K562 (cell line): ENCODE measurements around the gene UBR1.

Experiments used
- BHLHE40 ChIP-seq: IDR thresholded peaks from 2 replicates; pipeline ENCODE4 v1.6.1; 2011; ENCODE audit warnings: low read length, improper control_type of control experiment
- HNRNPL ChIP-seq: fragments of 200-400 bp; formaldehyde crosslinking; IDR thresholded peaks from 2 replicates; pipeline ENCODE4 v1.6.1; 2017; ENCODE audit warnings: low read depth, mild to moderate bottlenecking, low read length
- MBD2 ChIP-seq: sonication (generic); IDR thresholded peaks from 2 replicates; pipeline ENCODE4 v1.6.1; 2016; ENCODE audit warnings: low read depth, borderline replicate concordance
- MCM5 ChIP-seq: fragments of 450-650 bp; IDR thresholded peaks from 2 replicates; pipeline ENCODE4 v1.6.1; 2016; ENCODE audit warnings: low read depth
- TCF7L2 ChIP-seq: fragments of 150-350 bp; IDR thresholded peaks from 2 replicates; pipeline ENCODE4 v1.6.1; 2016; ENCODE audit warnings: low read depth, mild to moderate bottlenecking, low read length, moderate library complexity
- TEAD4 ChIP-seq, 2 experiments: sonication (generic) in 1 of 2; formaldehyde crosslinking in 1 of 2; IDR thresholded peaks; 2 replicates each; pipeline versions ENCODE4 v1.6.1 to v1.8.0; 2012 to 2022; ENCODE audit warnings: borderline replicate concordance in 1 of 2, inconsistent platforms in 1 of 2, low read length in 1 of 2, mild to moderate bottlenecking in 1 of 2, missing genetic modification reagents in 1 of 2
- ZBTB1 ChIP-seq: sonication (generic); formaldehyde crosslinking; IDR thresholded peaks from 2 replicates; pipeline ENCODE4 v1.8.1; 2023; ENCODE audit warnings: missing genetic modification reagents, low read depth, mild to moderate bottlenecking, borderline replicate concordance
- ZNF146 ChIP-seq: IDR thresholded peaks from one replicate; pipeline ENCODE4 v1.6.1; 2018; ENCODE audit warnings: missing compliant biosample characterization; ENCODE audit not compliant: unreplicated experiment
- TF ChIP-seq, protein P1 (sequence below): fragments of 250-450 bp; sonication (Bioruptor Pico); IDR thresholded peaks from 2 replicates; pipeline ENCODE4 v1.8.0; 2021; ENCODE audit warnings: moderate library complexity, mild to moderate bottlenecking, inconsistent platforms
- TF ChIP-seq, protein P2 (sequence below): fragments of 150-350 bp; IDR thresholded peaks from 2 replicates; pipeline ENCODE4 v1.6.1; 2014; ENCODE audit warnings: low read depth, mild to moderate bottlenecking, low read length, borderline replicate concordance

GRCh38 chr15:42908538-42908937, 197.3 kb downstream of the UBR1 start:
- TF ChIP-seq ZNF146 (CRISPR knock-in tag) (no peak), MBD2 (no peak), TCF7L2 (no peak), BHLHE40 (no peak), MCM5 (no peak), TEAD4 (IDR thresholded peaks at IDR 0.05; ENCODE audit: low read length) (no peak), TEAD4 (CRISPR knock-in tag; IDR thresholded peaks at IDR 0.05; ENCODE audit: borderline replicate concordance) (no peak), ZBTB1 (CRISPR knock-in tag) (no peak), HNRNPL (no peak)
- TF ChIP-seq, protein P1, sequence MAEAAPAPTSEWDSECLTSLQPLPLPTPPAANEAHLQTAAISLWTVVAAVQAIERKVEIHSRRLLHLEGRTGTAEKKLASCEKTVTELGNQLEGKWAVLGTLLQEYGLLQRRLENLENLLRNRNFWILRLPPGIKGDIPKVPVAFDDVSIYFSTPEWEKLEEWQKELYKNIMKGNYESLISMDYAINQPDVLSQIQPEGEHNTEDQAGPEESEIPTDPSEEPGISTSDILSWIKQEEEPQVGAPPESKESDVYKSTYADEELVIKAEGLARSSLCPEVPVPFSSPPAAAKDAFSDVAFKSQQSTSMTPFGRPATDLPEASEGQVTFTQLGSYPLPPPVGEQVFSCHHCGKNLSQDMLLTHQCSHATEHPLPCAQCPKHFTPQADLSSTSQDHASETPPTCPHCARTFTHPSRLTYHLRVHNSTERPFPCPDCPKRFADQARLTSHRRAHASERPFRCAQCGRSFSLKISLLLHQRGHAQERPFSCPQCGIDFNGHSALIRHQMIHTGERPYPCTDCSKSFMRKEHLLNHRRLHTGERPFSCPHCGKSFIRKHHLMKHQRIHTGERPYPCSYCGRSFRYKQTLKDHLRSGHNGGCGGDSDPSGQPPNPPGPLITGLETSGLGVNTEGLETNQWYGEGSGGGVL (CRISPR knock-in tag) = no peak
- TF ChIP-seq, protein P2, sequence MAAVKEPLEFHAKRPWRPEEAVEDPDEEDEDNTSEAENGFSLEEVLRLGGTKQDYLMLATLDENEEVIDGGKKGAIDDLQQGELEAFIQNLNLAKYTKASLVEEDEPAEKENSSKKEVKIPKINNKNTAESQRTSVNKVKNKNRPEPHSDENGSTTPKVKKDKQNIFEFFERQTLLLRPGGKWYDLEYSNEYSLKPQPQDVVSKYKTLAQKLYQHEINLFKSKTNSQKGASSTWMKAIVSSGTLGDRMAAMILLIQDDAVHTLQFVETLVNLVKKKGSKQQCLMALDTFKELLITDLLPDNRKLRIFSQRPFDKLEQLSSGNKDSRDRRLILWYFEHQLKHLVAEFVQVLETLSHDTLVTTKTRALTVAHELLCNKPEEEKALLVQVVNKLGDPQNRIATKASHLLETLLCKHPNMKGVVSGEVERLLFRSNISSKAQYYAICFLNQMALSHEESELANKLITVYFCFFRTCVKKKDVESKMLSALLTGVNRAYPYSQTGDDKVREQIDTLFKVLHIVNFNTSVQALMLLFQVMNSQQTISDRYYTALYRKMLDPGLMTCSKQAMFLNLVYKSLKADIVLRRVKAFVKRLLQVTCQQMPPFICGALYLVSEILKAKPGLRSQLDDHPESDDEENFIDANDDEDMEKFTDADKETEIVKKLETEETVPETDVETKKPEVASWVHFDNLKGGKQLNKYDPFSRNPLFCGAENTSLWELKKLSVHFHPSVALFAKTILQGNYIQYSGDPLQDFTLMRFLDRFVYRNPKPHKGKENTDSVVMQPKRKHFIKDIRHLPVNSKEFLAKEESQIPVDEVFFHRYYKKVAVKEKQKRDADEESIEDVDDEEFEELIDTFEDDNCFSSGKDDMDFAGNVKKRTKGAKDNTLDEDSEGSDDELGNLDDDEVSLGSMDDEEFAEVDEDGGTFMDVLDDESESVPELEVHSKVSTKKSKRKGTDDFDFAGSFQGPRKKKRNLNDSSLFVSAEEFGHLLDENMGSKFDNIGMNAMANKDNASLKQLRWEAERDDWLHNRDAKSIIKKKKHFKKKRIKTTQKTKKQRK = no peak
